Ramos (cell line): ENCODE results near the gene RPTOR.
"Not testable (repeated sequence)": the region's sequence is repeated elsewhere in the genome, so short reads cannot be mapped to it uniquely, and the experiment has no call there.

Experiments
- in situ Hi-C: fragments of 300-500 bp; cut with MboI; formaldehyde crosslinking; loops from one replicate; pipeline ENCODE4 v1.14.3; 2022; ENCODE audit warnings: low sequenced_read_pairs; ENCODE audit not compliant: unreplicated experiment

Gene RPTOR

GRCh38 chr17:80605326-80606066 is 60.9 kb downstream of the RPTOR start:
- in situ Hi-C loops: no loop called here

DNA sequence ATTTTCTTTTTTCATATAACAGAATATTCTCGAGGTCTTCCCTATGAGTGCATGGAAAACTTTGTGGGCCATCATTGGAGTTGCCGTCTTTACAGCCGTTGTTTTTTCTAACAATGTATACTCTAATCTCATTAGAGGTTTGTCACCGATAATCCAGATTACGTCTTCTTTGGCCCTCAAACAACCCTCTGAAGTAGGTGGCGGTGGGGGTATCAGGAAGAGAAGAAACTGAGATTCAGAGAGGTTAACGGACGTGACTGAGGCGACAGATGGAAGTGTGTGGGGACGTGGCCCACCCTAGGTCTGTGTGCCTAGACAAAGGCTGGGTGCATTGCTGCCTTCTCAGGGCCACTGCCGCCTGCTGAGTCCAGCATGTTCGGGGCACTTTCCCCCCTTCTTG is 63.7 kb downstream of the RPTOR start:
- in situ Hi-C loops: no loop called here

DNA sequence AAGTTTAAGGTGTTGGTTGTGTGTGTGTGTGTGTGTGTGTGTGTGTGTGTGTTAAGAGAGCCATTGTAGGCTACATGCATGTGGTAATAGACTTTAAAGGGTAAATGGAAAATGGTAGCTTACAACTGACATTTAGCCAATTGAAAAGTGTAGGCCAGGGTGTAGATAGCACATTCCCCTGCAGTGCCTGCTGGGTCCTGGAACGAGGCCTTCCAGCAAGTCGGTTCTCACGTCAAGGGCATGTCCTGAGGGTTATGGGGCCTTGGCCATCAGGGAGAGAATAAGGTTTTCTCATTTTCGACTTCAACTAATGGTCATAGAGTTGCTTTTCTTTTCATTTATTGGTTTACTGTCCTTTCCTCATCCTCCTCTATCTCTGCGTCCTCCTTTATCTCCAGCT is 65.1 kb downstream of the RPTOR start:
- in situ Hi-C loops: no loop called here

DNA sequence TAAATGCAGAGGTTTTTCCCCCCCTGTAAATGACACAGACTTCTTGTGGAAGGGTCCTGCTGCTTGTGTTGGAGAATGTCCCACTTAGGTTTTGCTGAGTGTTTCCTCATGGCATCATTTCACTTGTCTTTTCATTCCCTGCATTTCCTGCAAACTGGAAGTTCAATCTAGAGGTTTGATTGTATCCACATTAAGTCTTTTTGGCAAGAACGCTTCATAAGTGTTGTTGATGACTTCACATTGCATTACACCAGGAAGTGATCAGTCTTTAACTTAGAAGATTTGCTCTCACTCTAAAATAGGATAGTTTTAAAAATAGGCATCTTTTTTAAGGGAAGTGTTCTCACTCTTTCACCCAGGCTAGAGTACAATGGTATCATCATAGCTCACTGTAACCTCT is 67.2 kb downstream of the RPTOR start:
- in situ Hi-C loops: no loop called here

- in situ Hi-C loops: no loop called here
Measured at GRCh38 chr17:80612997-80613731, 68.5 kb downstream of the RPTOR start.

DNA sequence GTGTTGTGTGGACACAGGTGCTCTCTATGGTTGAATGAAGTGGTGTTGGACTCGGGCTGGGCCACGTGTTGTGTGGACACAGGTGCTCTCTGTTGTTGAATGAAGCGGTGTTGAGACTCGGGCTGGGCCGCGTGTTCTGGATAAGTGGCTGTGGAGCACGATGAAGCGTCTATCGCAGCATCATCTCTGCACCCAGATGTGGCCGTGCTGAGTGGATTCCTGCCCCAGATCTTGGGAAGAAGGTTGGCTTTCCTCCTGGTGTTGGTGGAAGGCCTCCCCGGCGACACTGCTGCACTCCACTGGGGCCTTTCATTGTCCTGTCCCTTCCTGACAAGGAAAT is 69.1 kb downstream of the RPTOR start:
- in situ Hi-C loops: no loop called here

DNA sequence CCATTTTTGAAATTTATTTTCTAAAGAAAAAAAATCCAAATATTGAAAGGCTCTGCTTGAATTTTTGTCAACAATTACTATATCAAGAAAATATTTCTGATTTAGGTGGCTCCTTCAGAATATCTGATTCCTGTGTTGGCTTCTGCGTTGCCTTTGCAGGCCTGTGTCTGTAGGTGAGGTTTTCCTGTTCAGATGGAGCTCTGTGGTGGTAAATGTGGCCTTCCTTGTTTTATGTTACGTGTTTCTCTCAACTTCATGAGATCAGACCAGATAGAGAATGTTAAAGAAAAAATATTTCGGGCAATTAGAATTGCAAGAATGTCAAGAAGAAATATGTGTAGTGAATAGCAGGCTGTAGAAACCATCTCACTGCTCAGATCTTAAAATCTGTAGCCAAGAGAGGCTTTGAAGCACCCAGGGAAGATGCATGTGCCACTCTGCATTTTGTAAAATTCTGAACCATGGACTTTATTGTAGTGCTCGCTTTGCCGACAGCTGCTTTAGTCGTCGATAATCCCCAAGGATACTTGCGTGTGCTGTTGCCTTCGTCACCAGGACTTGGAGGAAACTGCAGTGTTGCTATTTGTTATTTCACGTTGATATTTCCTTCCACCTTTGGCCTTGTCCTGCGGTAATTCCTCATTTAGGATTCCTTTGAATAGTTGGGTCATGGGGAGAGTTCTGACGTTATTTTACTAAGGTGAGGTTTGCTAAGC is 69.9 kb downstream of the RPTOR start:
- in situ Hi-C loops: no loop called here

GRCh38 chr17:80615376-80615775 is 70.7 kb downstream of the RPTOR start:
- in situ Hi-C loops: no loop called here

DNA sequence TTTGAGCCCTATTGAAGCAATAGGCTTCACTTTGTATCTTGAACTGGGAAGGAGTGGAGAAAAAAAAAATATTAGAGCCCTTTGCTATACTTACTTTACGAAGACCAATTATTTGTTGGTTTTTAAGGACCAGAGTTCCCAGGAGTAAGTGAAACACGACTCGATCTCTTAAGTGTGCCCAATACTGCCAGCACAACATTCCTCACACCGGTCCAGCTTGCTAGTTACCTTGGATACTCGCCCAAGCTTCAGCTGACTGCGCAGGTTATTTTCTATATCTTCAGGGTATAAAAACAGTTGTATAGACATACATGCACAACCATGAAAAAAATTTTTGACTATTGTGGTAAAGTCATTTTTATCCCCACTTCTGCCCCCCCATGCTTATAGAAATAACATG is 72.1 kb downstream of the RPTOR start:
- in situ Hi-C loops: no loop called here

GRCh38 chr17:80618304-80618703 is 73.7 kb downstream of the RPTOR start:
- in situ Hi-C loops: no loop called here

GRCh38 chr17:80619535-80620235 is 75.0 kb downstream of the RPTOR start:
- in situ Hi-C loops: no loop called here

DNA sequence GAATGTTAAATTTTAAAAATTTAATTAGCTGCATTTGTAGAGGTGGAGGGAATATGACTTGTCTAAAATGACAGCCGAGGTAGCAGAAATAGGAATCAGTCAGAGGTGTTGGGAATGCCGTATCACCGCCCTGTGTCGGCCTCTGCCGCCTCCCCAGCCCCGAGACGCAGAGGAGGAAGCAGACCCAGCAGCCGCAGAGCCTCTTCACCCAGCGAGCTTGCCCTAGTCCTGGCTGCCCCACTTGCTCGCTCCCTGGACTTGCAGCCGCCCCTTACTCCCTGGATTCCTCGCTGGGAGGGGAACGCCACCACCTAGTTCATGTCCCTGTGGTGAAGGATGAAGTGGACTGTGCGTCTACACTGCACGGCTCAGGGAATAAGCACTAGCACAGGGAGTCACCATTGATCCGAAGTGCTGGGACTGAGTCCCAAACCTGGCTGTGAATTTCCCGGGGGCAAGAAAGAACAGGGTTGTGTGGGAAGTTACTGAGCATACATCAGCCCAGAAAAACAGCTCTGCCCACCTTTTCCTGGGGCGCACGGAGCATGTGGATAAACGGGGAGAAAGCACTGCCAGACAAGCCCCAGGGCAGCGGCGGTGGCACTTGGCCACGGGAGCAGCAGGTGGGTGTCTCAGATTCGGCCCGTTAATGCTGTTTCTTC is 76.8 kb downstream of the RPTOR start:
- in situ Hi-C loops: no loop called here

DNA sequence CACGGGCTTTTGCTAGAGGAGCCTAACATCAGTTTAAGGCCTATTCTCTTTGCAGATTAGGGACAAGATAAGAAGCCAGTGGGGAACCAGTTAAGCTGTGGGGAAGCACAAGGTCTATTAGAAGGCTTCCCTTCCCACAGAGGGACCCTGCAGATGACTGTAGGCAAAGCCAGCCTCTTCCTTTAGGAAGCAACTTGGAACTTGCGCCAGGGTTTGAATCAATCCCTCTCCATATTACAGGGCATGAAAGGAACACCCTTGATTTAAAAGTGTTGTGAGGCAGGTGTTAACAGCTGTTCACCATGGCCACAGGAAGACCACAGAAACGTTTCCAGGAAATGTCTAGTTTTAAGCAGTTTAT is 77.3 kb downstream of the RPTOR start:
- in situ Hi-C loops: no loop called here

DNA sequence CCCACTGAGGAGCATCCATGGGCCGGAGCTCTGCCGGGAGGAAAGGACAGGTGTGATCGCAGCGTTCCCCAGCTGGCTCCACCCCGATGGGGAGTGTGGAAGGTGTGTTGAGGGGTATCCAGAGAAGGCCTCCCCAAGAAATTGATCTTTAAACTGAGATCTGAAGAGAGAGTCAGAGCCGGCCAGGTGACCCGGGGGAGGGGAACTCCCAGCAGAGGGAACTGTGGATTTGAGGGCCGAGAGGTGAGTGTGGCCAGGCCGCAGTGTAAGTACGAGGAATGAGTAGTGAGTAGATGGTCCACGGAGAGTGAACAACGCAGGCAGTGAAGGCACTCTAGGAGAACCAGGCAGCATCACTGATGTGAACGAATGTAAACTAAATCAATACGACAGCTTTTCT is 80.2 kb downstream of the RPTOR start:
- in situ Hi-C loops: no loop called here

- in situ Hi-C loops: no loop called here
Measured at GRCh38 chr17:80625627-80626026, 81.0 kb downstream of the RPTOR start.

DNA sequence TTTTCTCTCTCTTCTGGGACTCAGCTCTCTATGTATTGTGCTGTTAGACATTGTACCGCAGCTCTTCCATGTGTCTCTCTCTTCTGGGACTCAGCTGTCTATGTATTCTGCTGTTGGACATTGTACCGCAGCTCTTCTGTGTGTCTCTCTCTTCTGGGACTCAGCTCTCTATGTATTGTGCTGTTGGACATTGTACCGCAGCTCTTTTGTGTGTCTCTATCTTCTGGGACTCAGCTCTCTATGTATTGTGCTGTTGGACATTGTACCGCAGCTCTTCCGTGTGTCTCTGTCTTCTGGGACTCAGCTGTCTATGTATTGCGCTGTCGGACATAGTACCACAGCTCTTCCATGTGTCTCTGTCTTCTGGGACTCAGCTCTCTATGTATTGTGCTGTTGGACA is 84.2 kb downstream of the RPTOR start:
- in situ Hi-C loops: not testable (repeated sequence)

DNA sequence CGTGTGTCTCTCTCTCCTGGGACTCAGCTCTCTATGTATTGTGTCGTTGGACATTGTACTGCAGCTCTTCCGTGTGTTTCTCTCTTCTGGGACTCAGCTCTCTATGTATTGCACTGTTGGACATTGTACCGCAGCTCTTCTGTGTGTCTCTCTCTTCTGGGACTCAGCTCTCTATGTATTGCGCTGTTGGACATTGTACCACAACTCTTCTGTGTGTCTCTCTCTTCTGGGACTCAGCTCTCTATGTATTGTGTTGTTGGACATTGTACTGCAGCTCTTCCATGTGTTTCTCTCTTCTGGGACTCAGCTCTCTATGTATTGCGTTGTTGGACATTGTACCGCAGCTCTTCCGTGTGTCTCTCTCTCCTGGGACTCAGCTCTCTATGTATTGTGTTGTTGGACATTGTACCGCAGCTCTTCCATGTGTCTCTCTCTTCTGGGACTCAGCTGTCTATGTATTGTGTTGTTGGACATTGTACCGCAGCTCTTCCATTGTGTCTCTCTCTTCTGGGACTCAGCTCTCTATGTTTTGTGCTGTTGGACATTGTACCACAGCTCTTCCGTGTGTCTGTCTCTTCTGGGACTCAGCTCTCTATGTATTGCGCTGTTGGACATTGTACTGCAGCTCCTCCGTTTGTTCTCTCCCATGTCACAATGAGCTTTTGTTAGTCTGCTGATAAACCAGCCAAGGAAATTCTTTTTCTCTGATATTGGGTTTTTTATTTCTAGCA is 84.8 kb downstream of the RPTOR start:
- in situ Hi-C loops: no loop called here

DNA sequence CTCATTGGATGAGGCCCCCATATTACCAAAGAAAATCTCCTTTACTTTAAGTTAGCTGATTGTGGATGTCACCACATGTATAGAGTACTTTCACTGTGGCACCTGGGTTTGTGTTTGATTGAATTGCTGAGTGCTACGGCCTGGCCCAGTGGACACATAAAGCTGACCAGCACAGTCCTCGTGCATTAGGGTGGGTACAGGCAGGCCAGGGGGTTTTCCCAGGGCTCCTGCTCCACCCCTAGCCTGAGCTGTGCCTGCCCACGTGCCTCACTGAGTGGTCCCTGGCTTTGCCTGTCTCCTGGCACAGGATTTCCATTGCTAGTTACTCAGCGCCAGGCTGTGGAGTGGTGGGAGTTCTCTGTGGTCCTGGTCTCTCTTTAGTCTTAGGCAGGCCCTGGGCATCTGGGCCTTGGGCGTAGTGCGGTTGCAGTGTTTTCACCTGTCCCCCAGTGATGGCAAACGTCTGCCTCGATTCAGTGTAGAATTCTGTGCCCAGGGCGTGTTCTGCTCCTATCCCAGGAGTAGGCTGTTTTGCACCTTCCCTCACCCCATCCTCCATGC is 86.0 kb downstream of the RPTOR start:
- in situ Hi-C loops: no loop called here
